Measurements from ENCODE around the gene SYT1.

Gene SYT1

GRCh38 chr12:78928200-78929074 lies 63.9 kb downstream of the SYT1 start:
- H3K27me3 ChIP-seq (ENCODE audit: low read length) = no peaks in the 10 kb centered on the region
- H3K4me3 ChIP-seq (ENCODE audit: insufficient read depth, low read length, poor library complexity, severe bottlenecking) = no peak overlapping the region
- H3K36me3 ChIP-seq (ENCODE audit: low read length) = no peaks in the 10 kb centered on the region
- H2AFZ ChIP-seq (ENCODE audit: low read depth, low read length, severe bottlenecking) = no peak overlapping the region
- no peaks in the 10 kb centered on the region for H3K79me2 ChIP-seq (ENCODE audit: insufficient read depth, low read length)
- H3K9me3 ChIP-seq (ENCODE audit: insufficient read depth, low read length) = no peaks in the 10 kb centered on the region
- no peak overlapping the region for H3K9ac ChIP-seq (ENCODE audit: low read length)
- TF ChIP-seq EZH2phosphoT487 (conservative IDR thresholded peaks at IDR 0.05; ENCODE audit: low read length) = no peak
- TF ChIP-seq CTCF (IDR thresholded peaks at IDR 0.05; ENCODE audit: insufficient read depth, low read length, poor library complexity, severe bottlenecking) = no peak
- no peak overlapping the region for H3K4me2 ChIP-seq (ENCODE audit: low read depth, low read length, poor library complexity, severe bottlenecking)
- H3K9me2 ChIP-seq (replicated peaks; ENCODE audit: insufficient read depth, low read length) = no peaks in the 10 kb centered on the region
- no peaks in the 10 kb centered on the region for H3F3A ChIP-seq (ENCODE audit: insufficient read depth)
- H3K27ac ChIP-seq (ENCODE audit: low read depth, low read length) = no peak overlapping the region
- H4K20me1 ChIP-seq (ENCODE audit: low read depth, low read length) = no peaks in the 10 kb centered on the region

GRCh38 chr12:78929075-78929418 lies 64.5 kb downstream of the SYT1 start:
- Histone ChIP-seq H3K36me3 (ENCODE audit: low read length) (no peaks in the 10 kb centered on the region), H3K9ac (ENCODE audit: low read length) (no peak overlapping the region), H4K20me1 (ENCODE audit: low read depth, low read length) (no peaks in the 10 kb centered on the region), H3K79me2 (ENCODE audit: insufficient read depth, low read length) (no peaks in the 10 kb centered on the region), H3K27ac (ENCODE audit: low read depth, low read length) (no peak overlapping the region), H3F3A (ENCODE audit: insufficient read depth) (no peaks in the 10 kb centered on the region), H3K9me3 (ENCODE audit: insufficient read depth, low read length) (no peaks in the 10 kb centered on the region), H3K4me3 (ENCODE audit: insufficient read depth, low read length, poor library complexity, severe bottlenecking) (no peak overlapping the region), H2AFZ (ENCODE audit: low read depth, low read length, severe bottlenecking) (no peak overlapping the region), H3K9me2 (replicated peaks; ENCODE audit: insufficient read depth, low read length) (no peaks in the 10 kb centered on the region), H3K27me3 (ENCODE audit: low read length) (no peaks in the 10 kb centered on the region), H3K4me2 (ENCODE audit: low read depth, low read length, poor library complexity, severe bottlenecking) (no peak overlapping the region)
- TF ChIP-seq CTCF (IDR thresholded peaks at IDR 0.05; ENCODE audit: insufficient read depth, low read length, poor library complexity, severe bottlenecking) (no peak), EZH2phosphoT487 (conservative IDR thresholded peaks at IDR 0.05; ENCODE audit: low read length) (no peak)

- Histone ChIP-seq H3K27me3 (ENCODE audit: low read length) (no peaks in the 10 kb centered on the region), H3K27ac (ENCODE audit: low read depth, low read length) (no peak overlapping the region), H3K9me3 (ENCODE audit: insufficient read depth, low read length) (no peaks in the 10 kb centered on the region), H3K4me3 (ENCODE audit: insufficient read depth, low read length, poor library complexity, severe bottlenecking) (no peak overlapping the region), H3K9me2 (replicated peaks; ENCODE audit: insufficient read depth, low read length) (no peaks in the 10 kb centered on the region), H3K36me3 (ENCODE audit: low read length) (no peaks in the 10 kb centered on the region), H4K20me1 (ENCODE audit: low read depth, low read length) (no peaks in the 10 kb centered on the region), H3K79me2 (ENCODE audit: insufficient read depth, low read length) (no peaks in the 10 kb centered on the region), H3K9ac (ENCODE audit: low read length) (no peak overlapping the region), H3K4me2 (ENCODE audit: low read depth, low read length, poor library complexity, severe bottlenecking) (no peak overlapping the region), H3F3A (ENCODE audit: insufficient read depth) (no peaks in the 10 kb centered on the region), H2AFZ (ENCODE audit: low read depth, low read length, severe bottlenecking) (no peak overlapping the region)
- no peak for TF ChIP-seq CTCF (IDR thresholded peaks at IDR 0.05; ENCODE audit: insufficient read depth, low read length, poor library complexity, severe bottlenecking)
- no peak for TF ChIP-seq EZH2phosphoT487 (conservative IDR thresholded peaks at IDR 0.05; ENCODE audit: low read length)
Observed at GRCh38 chr12:78931466-78931990, 67.0 kb downstream of the SYT1 start.
